ENCODE measurements around the gene ELAC1.
A peak's percentile ranks its signal among the peaks of the same experiment; 100 is the strongest.

Gene ELAC1

DNA sequence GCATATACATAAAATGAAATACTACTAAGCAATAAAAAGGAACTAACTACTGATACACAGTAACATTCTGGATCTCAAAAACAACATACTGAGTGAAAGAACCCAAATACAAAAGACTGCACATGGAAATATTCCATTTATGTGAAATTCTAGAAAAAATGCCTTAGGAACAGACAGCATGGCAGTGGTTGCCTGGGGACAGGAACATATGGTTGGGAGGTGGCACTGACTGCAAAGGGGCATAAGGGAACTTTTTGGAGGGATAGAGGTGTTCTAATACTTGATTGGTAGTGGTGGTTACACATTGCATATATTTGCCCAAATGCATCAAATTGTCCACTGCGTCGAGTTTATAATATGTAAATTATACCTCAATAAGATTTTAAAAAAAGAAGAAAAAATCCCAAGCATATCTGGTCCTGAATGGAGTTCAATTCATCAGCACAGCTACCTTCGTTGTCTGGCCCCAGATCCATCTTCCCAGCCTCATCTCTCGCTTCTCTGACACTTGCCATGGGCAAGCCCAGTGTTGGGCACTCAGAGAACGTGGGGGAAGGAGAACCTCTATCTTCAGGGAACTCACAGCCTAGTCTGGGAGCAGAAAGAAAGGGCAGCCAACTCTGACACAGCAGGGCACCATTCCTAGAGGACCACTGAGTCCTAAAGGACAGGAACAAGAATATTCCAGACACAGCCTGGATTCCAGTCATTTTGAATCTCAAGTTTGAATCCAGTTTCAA is 53.6 kb downstream of the ELAC1 start:
- DNase-seq = no peak

DNA sequence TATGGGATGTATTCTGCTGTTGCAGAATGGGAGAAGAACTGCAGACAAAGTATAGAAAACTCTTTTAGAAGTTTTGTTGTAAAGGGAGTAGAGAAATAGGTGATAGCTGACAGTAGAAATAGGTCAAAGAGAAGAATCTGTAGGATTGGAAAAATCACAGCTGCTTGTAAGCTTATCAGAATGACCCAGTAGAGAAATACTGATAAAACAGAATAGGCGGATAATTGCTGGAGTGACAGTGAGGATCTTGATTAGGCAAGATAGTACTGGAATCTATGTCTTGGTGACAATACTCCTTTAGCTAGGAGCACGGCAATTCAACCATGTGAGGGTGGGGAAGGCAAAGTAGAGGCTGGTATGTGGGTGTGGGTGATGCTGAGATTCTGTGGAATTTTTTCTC is 57.7 kb downstream of the ELAC1 start:
- DNase-seq = no peak

DNA sequence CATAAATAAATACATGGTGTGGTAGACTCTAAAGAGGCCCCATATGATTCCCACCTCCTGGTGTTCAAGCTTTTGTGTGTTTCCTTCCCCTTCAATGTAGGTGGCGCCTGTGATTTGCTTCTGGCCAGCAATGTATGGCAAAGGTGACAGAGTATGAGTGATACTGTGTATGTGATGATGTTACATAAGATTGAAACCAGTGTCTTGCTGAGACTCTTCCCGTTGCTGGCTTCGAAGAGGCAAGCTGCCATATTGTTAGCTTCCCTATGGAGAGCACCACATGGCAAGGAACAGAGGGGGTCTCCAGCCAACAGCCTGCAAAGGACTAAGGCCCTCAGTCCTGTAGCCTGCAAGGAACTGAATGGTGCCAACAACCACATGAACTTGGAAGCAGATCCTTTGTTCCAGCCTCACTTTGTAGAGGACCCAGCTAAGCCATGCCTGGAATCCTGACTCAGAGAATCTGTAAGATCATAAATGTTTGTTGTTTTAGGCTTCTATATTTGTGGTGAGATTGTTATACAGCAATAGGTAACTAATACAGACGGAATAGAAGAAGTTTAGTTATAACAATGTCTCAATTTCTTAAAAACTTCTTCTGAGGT is 60.5 kb downstream of the ELAC1 start:
- peak; percentile 20 for DNase-seq

DNA sequence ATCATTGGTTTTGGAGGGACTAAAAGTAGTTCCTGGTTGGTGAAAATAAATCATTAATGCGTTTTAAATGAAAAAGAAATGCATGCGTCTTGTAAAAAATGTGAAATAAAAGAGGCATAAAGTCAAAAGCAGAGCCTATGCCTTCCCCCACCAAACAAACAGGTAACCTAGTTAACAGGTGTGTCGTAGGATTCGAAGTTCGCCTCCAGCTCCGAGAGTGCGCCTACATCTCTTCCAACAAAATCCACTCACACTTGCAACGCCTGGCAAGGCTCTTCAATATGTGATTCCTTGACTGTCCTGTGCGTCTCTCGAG is 61.5 kb downstream of the ELAC1 start:
- DNase-seq = no peak

DNA sequence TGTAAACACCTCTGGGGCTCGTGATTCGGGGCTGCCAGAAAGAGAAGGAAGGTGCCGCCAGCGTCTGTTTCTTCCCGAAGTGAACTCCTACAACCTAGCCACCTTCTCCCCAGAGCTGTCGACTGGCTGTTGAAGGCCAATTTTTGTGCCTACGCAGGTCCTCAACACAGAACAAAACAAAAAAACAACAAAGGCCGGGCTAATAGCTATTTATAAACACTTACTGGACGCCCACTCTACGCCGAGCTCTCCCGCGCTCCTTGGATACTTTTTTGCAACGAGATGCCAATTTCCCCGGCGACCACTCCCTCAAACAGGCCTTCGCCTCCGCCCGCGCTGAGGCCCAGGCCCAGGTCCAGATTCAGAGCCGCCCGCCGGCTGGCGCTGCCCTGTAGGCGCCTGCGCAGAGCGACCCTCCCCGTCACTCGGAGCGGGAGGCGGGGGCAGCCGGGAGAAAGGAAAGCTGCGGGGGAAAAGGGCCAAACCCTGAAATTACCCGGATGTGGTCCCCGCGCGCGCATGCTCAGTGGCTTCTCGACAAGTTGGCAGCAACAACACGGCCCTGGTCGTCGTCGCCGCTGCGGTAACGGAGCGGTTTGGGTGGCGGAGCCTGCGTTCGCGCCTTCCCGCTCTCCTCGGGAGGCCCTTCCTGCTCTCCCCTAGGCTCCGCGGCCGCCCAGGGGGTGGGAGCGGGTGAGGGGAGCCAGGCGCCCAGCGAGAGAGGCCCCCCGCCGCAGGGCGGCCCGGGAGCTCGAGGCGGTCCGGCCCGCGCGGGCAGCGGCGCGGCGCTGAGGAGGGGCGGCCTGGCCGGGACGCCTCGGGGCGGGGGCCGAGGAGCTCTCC is 62.1 kb downstream of the ELAC1 start, which contains the start of gene SMAD4:
Gene SMAD4 (plus strand): TSS at position 520 of the 843 bp plus-strand sequence. CDS start 16,834 bp downstream, outside the sequence.
- DNase-seq = peak; percentile 97

DNA sequence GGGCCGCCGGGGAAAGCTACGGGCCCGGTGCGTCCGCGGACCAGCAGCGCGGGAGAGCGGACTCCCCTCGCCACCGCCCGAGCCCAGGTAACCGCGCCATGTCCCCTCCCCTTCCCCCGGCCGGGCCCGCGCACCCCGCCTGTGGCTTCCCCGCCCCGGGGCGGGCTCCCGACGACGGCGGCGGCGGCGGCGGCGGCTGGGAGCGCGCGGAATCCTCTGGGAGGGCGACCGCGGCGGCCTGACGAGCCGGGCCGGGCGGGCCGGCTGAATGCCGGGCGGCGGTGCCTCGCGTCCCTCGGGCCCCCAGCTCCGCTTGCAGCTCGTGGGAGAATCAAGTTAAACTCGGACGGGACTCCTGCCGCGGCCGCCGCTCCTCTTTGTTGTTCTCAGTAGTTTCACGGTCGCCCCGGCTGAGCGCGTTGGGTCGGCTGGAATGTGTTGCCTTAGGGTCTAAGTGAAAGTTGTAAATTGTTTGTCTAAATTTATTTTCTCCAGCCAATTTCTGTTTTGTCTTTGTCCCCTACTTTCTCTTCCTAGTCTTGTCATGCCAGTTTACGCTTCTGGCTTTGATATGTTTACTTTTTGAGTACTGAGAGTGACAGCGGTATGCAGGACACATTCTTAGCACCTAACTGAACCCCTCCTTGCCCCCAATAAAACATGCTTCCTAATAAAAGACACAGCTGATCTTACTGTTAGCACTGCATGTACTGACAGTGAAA is 62.9 kb downstream of the ELAC1 start:
- DNase-seq = peak; percentile 69

DNA sequence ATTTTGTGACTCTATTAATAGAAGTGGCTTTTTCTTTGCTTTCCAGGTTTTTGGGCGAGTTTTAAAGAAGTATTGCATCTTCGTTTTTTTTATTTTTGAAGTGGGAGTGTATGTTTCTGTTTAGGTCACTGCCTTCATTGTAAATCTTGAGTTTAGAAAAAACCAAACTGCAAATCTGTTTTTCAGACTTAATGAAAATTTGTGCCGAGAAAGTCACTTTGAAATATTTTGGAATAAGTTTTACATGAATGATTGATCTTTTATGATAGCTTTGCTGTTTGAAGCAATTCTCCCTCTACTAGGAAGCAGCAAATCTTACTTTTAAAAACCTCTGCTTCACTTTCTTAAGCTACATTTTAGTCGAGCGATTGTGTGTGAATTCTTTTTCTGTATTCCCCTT is 64.4 kb downstream of the ELAC1 start:
- DNase-seq = no peak

DNA sequence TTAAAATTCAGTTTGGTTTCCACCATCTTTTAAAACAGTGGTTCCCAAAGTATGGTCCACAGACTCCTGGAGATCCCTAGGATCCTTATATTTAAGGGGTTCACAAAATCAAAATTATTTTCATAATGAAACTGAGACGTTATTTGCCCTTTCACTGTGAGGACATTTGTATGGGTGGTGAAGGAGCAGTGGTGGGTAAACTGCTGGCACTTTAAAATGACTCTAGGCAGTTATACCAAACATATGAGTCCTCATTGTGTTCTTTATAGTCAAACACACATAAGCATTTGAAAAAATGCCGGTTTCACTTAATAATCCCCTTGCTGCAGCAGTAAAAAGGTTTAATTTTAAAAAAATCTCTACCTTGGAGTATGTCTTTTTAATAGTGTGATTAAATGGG is 69.4 kb downstream of the ELAC1 start:
- no peak for DNase-seq

All from CD4-positive, alpha-beta T cell treated with Interleukin-21 for 1 hour (primary cell).